Measurements from ENCODE around the gene SMOC2.

The SMOC2 gene

DNA sequence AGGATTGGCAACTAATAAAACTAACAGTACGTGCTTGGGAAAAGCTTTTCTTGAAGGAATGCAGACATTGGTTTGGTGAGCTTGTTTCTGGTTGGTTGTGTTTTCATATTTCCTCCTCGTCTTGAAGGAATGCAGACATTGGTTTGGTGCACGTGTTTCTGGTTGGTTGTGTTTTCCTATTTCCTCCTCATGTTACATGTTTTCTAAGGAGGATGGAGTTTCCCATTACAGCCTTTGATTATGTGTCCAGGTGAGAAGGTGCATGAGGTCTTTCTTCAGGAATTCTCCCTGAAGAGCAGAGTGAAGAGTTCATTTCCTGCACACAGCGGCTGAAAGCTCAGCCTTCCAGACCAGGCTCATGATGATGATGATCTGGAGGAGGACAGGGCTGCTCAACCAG is 190.6 kb downstream of the SMOC2 start:
- TF ChIP-seq, protein P1, sequence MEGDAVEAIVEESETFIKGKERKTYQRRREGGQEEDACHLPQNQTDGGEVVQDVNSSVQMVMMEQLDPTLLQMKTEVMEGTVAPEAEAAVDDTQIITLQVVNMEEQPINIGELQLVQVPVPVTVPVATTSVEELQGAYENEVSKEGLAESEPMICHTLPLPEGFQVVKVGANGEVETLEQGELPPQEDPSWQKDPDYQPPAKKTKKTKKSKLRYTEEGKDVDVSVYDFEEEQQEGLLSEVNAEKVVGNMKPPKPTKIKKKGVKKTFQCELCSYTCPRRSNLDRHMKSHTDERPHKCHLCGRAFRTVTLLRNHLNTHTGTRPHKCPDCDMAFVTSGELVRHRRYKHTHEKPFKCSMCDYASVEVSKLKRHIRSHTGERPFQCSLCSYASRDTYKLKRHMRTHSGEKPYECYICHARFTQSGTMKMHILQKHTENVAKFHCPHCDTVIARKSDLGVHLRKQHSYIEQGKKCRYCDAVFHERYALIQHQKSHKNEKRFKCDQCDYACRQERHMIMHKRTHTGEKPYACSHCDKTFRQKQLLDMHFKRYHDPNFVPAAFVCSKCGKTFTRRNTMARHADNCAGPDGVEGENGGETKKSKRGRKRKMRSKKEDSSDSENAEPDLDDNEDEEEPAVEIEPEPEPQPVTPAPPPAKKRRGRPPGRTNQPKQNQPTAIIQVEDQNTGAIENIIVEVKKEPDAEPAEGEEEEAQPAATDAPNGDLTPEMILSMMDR (IDR thresholded peaks at IDR 0.05; ENCODE audit: low read depth, low read length) = no peak
- no peak overlapping the region for H3K4me3 ChIP-seq (ENCODE audit: low read depth, low read length)

DNA sequence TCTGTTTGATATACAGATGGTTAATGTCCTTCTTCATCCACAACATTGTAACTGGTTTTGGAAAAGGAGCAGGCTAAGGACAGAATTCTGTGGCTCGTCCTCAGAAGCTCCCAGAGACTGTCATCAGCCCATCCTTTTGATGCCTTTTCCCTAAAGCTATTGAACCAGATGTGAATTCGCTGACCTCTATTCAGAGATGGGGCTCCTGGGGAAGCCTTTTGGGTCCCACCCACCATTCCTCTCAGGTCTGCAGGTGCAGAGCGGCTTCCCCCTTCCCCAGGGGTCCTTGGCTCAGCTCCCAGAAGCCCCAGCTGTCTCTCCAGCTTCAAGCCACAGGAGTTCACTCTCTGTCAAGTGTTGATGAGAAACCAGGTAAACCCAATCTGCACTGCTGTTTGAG is 191.7 kb downstream of the SMOC2 start:
- TF ChIP-seq, protein P1 (IDR thresholded peaks at IDR 0.05; ENCODE audit: low read depth, low read length) = no peak
- no peak overlapping the region for H3K4me3 ChIP-seq (ENCODE audit: low read depth, low read length)

DNA sequence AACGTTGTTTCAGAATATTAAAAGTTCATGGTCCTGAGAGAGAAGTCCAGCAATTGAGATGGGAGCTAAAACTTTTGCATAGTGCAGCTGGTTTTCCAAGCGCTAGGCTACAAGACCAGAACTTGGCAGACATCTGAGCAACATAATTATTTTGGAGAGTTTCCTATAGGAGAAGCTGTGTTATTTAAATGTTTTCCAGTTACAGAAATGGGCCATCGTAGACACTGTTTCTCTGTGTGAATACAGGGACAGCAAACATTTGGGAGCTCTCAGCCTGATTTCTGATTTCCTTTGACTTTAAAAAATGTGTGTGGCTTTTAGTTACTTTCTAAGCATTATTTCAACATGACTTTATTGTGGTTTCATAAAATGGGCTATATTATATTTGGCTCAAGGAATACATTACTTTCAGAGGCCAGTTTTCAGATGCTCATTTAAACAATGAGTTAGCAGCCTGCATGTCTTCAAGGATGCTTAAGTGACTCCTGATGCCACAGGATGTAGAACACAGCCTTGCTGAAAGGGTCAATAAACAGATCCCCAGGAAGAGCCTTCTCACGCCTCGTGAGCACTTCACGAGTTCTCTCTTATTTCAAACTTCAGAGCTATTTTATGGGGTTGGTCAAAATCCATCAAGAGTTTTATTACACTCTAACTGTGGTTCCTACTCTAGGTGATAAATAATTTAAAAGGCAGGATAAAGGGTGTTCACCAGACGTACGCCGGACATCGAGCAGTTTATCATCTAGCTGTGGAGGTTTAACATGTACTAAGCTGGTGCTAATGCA is 193.8 kb downstream of the SMOC2 start:
- TF ChIP-seq, protein P1 (IDR thresholded peaks at IDR 0.05; ENCODE audit: low read depth, low read length) = no peak
- H3K4me3 ChIP-seq (ENCODE audit: low read depth, low read length) = no peak overlapping the region

DNA sequence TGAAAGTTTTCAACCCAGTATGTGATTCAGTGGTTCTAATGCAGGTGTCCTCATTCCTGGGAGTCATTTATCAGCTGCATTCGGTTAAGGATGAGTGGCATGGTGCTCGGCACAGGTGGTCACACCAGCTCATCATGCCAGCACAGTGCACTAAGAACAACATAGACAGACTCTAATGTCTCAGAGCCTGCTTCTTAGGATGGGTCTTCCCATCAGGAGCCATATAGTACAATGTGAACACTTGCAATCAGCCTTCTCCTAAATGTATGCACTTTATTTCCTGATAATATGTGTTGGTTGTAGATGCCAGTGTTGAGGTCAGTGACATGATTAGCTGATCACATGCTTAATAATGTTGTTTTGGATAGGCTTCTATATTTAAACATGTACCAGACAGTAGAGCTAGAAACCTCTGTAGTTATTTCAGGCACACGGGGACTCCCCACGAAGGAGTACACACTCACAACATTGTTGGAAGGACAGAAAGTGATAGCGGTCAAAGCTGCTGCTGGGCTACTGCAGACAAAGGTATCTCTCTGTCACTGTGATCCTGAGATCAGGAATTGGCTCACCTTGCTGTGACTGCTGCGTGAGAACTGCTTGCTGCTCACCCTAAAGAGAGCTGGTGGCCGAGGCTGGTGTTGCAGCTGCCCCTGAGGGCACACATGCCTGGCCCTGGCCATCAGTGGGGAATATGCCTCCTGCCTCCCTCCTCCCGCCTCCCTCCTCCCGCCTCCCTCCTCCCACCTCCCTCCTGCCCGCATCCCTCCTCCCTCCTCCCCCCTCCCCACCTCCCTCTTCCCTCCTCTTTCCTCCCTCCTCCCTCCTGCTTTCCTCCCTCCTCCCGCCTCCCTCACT is 195.4 kb downstream of the SMOC2 start:
- no peak overlapping the region for H3K4me3 ChIP-seq (ENCODE audit: low read depth, low read length)
- TF ChIP-seq, protein P1 (IDR thresholded peaks at IDR 0.05; ENCODE audit: low read depth, low read length) = no peak

DNA sequence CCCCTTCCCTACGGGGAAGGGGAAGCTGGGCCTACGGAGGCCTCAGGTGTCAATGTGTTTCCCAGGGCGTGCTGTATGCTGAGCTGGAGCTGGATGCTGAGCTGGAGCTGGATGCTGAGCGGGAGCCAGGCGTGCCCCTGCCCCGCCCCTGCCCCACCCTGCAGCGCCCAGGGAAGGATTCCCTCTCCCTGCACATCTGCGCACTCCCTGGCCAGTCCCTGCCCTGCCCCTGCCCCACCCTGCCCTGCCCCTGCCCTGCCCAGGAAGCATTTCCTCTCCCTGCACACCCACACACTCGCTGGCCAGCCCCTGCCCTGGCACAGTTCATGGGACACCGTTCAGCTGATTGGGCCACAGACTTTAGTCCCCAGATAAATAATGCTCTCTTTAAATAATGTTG is 196.8 kb downstream of the SMOC2 start:
- TF ChIP-seq, protein P1 (IDR thresholded peaks at IDR 0.05; ENCODE audit: low read depth, low read length) = no peak
- H3K4me3 ChIP-seq (ENCODE audit: low read depth, low read length) = no peak overlapping the region

DNA sequence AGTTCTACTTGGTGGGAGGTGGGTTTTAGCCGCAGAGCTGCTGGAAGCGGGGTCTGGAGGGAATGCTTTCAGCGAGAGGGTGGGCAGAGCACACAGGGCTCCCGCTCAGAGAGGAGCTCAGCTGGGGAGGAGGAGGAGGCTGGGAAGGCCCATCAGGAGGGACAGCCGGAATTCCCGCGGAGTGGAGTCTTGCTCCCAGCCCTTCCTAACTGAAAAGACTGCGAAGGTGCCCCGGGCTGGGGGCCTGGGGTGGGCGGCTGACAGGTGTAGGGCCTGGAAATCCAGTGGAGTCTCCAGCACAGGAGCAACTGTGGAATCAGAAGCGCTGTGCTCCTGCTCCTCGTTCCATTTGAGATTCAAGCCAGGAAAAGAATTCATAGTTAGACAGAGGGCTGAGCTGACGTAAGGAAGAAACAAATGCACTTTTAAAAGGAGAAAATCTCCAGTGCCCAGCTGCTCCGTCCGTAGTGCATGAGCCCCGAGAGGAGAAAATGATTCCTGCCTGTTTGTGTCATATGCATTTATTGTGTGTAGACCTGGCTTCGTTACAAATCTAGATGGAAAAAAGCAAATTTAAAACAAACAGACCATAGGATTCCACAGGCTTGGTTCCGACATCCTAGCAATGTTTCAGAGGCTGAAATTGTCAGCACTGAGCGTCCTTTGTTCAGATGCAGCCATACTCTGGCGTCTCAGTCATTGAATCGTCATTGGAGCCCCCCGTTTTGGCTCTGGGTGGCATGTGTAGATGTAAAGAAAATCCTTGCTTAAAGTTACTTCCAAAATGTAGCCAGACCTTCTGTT is 197.7 kb downstream of the SMOC2 start:
- H3K4me3 ChIP-seq (ENCODE audit: low read depth, low read length) = no peak overlapping the region
- TF ChIP-seq, protein P1 (IDR thresholded peaks at IDR 0.05; ENCODE audit: low read depth, low read length) = no peak

Measured in WI38 (cell line).